Adrenal gland (tissue), 12 donors: ENCODE measurements around the gene ADGRA3. TPM values are rescaled to one million over a fixed set of nuclear protein-coding genes. Genes with fewer than 3 reads are reported as not detected.

Experiments used
- DNase-seq, 7 donors: peaks; one replicate each; pipeline ENCODE4 v3.0.0-alpha.2; 2019 to 2020
- H3K27ac ChIP-seq, 5 donors: fragments of 200-600 bp; sonication (generic) in 4 of 5; 1 replicate in 3 of 5; 2 replicates in 2 of 5; pipeline versions ENCODE4 v1.5.1 to v1.8.0; 2016 to 2020; ENCODE audit warnings: mild to moderate bottlenecking in 1 of 5
- H3K27me3 ChIP-seq: fragments of 200-600 bp; 2 replicates; pipeline ENCODE4 v1.8.0; 2021
- H3K36me3 ChIP-seq, 2 donors: fragments of 200-600 bp; replicated peaks in 1 of 2; 1 replicate in 1 of 2; 2 replicates in 1 of 2; pipeline versions ENCODE4 v1.5.1 to v1.8.0; 2018 to 2022
- H3K4me1 ChIP-seq, 2 donors: fragments of 200-600 bp; replicated peaks in 1 of 2; 1 replicate in 1 of 2; 2 replicates in 1 of 2; pipeline versions ENCODE4 v1.5.1 to v1.8.0; 2018 to 2021
- H3K4me3 ChIP-seq, 4 donors: fragments of 200-600 bp; sonication (generic) in 3 of 4; one replicate each; pipeline ENCODE4 v1.5.1; 2016 to 2018
- H3K9me3 ChIP-seq, 3 donors: fragments of 200-600 bp; sonication (generic) in 1 of 3; replicated peaks in 1 of 3; 1 replicate in 2 of 3; 2 replicates in 1 of 3; pipeline versions ENCODE4 v1.5.1 to v1.8.0; 2016 to 2021
- CTCF ChIP-seq, 6 experiments: fragments of 450-650 bp in 4 of 6; fragments of 200-600 bp in 2 of 6; sonication (generic) in 1 of 6; IDR thresholded peaks; 1 replicate in 5 of 6; 2 replicates in 1 of 6; pipeline versions ENCODE4 v1.5.1 to v1.8.0; 2016 to 2021; ENCODE audit warnings: antibody characterized with exemption in 6 of 6, mild to moderate bottlenecking in 2 of 6, moderate library complexity in 1 of 6
- POLR2A ChIP-seq, 2 donors: fragments of 450-650 bp; IDR thresholded peaks; one replicate each; pipeline ENCODE4 v1.6.1; 2017; ENCODE audit warnings: antibody characterized with exemption in 2 of 2, mild to moderate bottlenecking in 2 of 2, moderate library complexity in 1 of 2
- WGBS, 4 donors: extraction: QIAGEN DNeasy Blood & Tissue Kit in 2 of 4; methylation state at CpG; one replicate each; pipeline versions ENCODE4 v1.1.5 to v1.1.7; 2013 to 2017; 5-methylcytosine and 5-hydroxymethylcytosine counted together
- intact Hi-C, 2 donors: fragments of 100-400 bp; cut with DNase I; formaldehyde crosslinking; loops; one replicate each; pipeline versions ENCODE4 v1.14.1 to v1.15.0; 2022 to 2023
- polyA plus RNA-seq, 3 donors: library from polyadenylated mRNA; stranded (reverse); fragments of 200-250 nt in 2 of 3; fragments of 350-450 nt in 1 of 3; fragmentation: Illumina TruSeq in 1 of 3; extraction: RNeasy Lipid Tissue Mini Kit (QIAGEN cat#74804) in 1 of 3; gene quantifications; one replicate each; pipeline ENCODE4 v1.2.3, GENCODE V29; 2013 to 2014
- total RNA-seq, 9 donors: library from RNA; depleted of rRNA in 4 of 9; stranded (reverse); fragments of >200 nt in 4 of 9; fragments of 120-200 nt in 1 of 9; fragmentation: NEBNext Ultra II Directional in 1 of 9; extraction: Animal tissue kit (Norgen Biotek cat#: 25700) in 1 of 9; gene quantifications; one replicate each; pipeline versions ENCODE4 v1.1.0 to v1.2.4, GENCODE V29; 2013 to 2023
- donor health status: healthy with polysubstance abuse.
- donor health status: Bipolar disorder and iron deficiency.
- donor health status: DM: yes; HTN: yes; CAD: no.
- donor health status: DM: no; HTN: no; CAD: no.
- donor health status: DM: no; HTN: no; CAD: no.
- donor health status: DM: yes; HTN: yes; CAD: no.

The ADGRA3 gene
- total and polyA plus RNA-seq, 12 donors, result 9.8 to 36.9 (median 24.0) TPM

- H3K36me3 ChIP-seq, result no peaks in the 10 kb centered on the region
- no peak overlapping the region for H3K27ac ChIP-seq
- no peaks in the 10 kb centered on the region for H3K27me3 ChIP-seq
- intact Hi-C loops, result no loop called here
- TF ChIP-seq CTCF (IDR thresholded peaks at IDR 0.05), result no peak
- DNase-seq, result no peak
- H3K9me3 ChIP-seq, result no peaks in the 10 kb centered on the region
- 63 to 96% (median 90%) methylated on average over 3 of the region's 3 CpGs for WGBS, 4 donors
- no peak overlapping the region for H3K4me3 ChIP-seq
- no peaks in the 10 kb centered on the region for H3K4me1 ChIP-seq
Observed at GRCh38 chr4:22430626-22431025, 85.2 kb downstream of the ADGRA3 start.

GRCh38 chr4:22428441-22428840, 87.4 kb downstream of the ADGRA3 start:
- no peaks in the 10 kb centered on the region for H3K36me3 ChIP-seq
- H3K9me3 ChIP-seq, result no peaks in the 10 kb centered on the region
- no peak overlapping the region for H3K27ac ChIP-seq
- no peak overlapping the region for H3K4me3 ChIP-seq
- no peak for DNase-seq
- WGBS, 4 donors, result 93 to 97% (median 96%) methylated on average over 4 of the region's 4 CpGs
- no peaks in the 10 kb centered on the region for H3K27me3 ChIP-seq
- intact Hi-C loops, result no loop called here
- TF ChIP-seq CTCF (IDR thresholded peaks at IDR 0.05) (no peak), POLR2A (IDR thresholded peaks at IDR 0.05) (no peak)
- no peaks in the 10 kb centered on the region for H3K4me1 ChIP-seq

GRCh38 chr4:22427675-22428074, 88.2 kb downstream of the ADGRA3 start:
- Histone ChIP-seq H3K4me1 (no peaks in the 10 kb centered on the region), H3K36me3 (no peaks in the 10 kb centered on the region), H3K9me3 (no peaks in the 10 kb centered on the region), H3K27ac (no peak overlapping the region), H3K4me3 (no peak overlapping the region), H3K27me3 (no peaks in the 10 kb centered on the region)
- 45 to 60% (median 53%) methylated on average over 3 of the region's 3 CpGs for WGBS, 4 donors
- no peak for TF ChIP-seq POLR2A (IDR thresholded peaks at IDR 0.05)
- TF ChIP-seq CTCF (IDR thresholded peaks at IDR 0.05), result no peak
- DNase-seq, result no peak
- intact Hi-C loops, result no loop called here

- DNase-seq, result no peak
- WGBS, 4 donors, result 100% methylated on average over 1 of the region's 1 CpG
- Histone ChIP-seq H3K27me3 (no peaks in the 10 kb centered on the region), H3K9me3 (no peaks in the 10 kb centered on the region), H3K4me1 (no peaks in the 10 kb centered on the region), H3K27ac (no peak overlapping the region), H3K4me3 (no peak overlapping the region), H3K36me3 (no peaks in the 10 kb centered on the region)
- intact Hi-C loops, result no loop called here
- TF ChIP-seq POLR2A (IDR thresholded peaks at IDR 0.05) (no peak), CTCF (IDR thresholded peaks at IDR 0.05) (no peak)
Observed at GRCh38 chr4:22420291-22420690, 95.6 kb downstream of the ADGRA3 start.
